Measurements from ENCODE around the gene RAX. TPM values are rescaled to one million over a fixed set of nuclear protein-coding genes. Genes with fewer than 3 reads are reported as not detected.

Gene RAX
- total RNA-seq, 1 experiment from 2014 or later: 18.3 TPM

GRCh38 chr18:59305295-59305694 is 32.0 kb upstream of the RAX start:
- Histone ChIP-seq H3K27me3 (replicated peaks; ENCODE audit: insufficient read depth, low read depth, low read length, poor library complexity) (no peaks in the 10 kb centered on the region), H3K9me3 (ENCODE audit: low read depth, low read length, poor library complexity, severe bottlenecking) (no peaks in the 10 kb centered on the region), H3K4me1 (ENCODE audit: insufficient read depth, low read length, poor library complexity, severe bottlenecking) (no peaks in the 10 kb centered on the region), H3K36me3 (ENCODE audit: insufficient read depth, low read length, poor library complexity, severe bottlenecking) (no peaks in the 10 kb centered on the region), H3K27ac (ENCODE audit: low read depth, low read length, poor library complexity, severe bottlenecking) (no peak overlapping the region), H3K4me3 (ENCODE audit: low read depth, low read length, poor library complexity, severe bottlenecking) (no peak overlapping the region)
- BruUV-seq (replicated peaks): no TSS peak
- no peak for TF ChIP-seq EZH2 (IDR thresholded peaks at IDR 0.05; ENCODE audit: borderline replicate concordance, low read depth, low read length, poor library complexity, severe bottlenecking)
- TF ChIP-seq, protein P1, sequence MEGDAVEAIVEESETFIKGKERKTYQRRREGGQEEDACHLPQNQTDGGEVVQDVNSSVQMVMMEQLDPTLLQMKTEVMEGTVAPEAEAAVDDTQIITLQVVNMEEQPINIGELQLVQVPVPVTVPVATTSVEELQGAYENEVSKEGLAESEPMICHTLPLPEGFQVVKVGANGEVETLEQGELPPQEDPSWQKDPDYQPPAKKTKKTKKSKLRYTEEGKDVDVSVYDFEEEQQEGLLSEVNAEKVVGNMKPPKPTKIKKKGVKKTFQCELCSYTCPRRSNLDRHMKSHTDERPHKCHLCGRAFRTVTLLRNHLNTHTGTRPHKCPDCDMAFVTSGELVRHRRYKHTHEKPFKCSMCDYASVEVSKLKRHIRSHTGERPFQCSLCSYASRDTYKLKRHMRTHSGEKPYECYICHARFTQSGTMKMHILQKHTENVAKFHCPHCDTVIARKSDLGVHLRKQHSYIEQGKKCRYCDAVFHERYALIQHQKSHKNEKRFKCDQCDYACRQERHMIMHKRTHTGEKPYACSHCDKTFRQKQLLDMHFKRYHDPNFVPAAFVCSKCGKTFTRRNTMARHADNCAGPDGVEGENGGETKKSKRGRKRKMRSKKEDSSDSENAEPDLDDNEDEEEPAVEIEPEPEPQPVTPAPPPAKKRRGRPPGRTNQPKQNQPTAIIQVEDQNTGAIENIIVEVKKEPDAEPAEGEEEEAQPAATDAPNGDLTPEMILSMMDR (conservative IDR thresholded peaks at IDR 0.05; ENCODE audit: low read depth, low read length): no peak
- ChIA-PET POLR2A (ENCODE audit: low non-redundant PET) (no interaction called here), CTCF (no interaction called here)
- no peak for DNase-seq (ENCODE audit: low spot score)
- intact Hi-C loops (cut with micrococcal nuclease; ENCODE audit: unreplicated experiment): no loop called here

DNA sequence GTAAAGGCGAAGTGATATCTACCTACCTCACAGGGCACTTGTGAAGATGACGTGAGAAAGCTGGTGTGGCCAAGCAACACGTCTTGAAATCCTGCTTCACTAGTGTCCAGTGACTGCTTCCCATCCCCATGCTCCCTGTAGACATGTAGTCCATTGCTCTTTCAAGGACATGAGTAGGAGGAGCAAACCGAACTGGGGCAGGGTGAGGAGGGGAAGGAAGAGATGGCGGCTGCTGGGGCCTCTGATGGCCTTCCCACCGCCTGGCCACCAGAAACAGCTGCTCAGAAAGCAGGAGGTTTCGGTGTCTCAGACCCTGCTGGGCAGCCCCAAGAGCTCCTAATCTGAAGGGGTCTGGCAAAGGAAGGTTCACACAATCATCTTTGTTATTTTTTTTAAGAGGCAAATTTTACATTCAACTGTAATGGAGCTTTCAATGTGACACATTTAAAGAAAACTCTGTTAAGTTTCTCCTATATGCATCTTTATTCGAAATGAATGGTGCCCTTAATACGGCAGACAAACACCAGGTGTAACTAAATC is 30.5 kb upstream of the RAX start:
- H3K9me3 ChIP-seq (ENCODE audit: low read depth, low read length, poor library complexity, severe bottlenecking): no peaks in the 10 kb centered on the region
- no TSS peak for BruUV-seq (replicated peaks)
- no peaks in the 10 kb centered on the region for H3K36me3 ChIP-seq (ENCODE audit: insufficient read depth, low read length, poor library complexity, severe bottlenecking)
- no peaks in the 10 kb centered on the region for H3K27me3 ChIP-seq (replicated peaks; ENCODE audit: insufficient read depth, low read depth, low read length, poor library complexity)
- no peaks in the 10 kb centered on the region for H3K4me1 ChIP-seq (ENCODE audit: insufficient read depth, low read length, poor library complexity, severe bottlenecking)
- no peak overlapping the region for H3K27ac ChIP-seq (ENCODE audit: low read depth, low read length, poor library complexity, severe bottlenecking)
- TF ChIP-seq, protein P1 (conservative IDR thresholded peaks at IDR 0.05; ENCODE audit: low read depth, low read length): no peak
- TF ChIP-seq EZH2 (IDR thresholded peaks at IDR 0.05; ENCODE audit: borderline replicate concordance, low read depth, low read length, poor library complexity, severe bottlenecking): no peak
- POLR2A ChIA-PET (ENCODE audit: low non-redundant PET): no interaction called here
- H3K4me3 ChIP-seq (ENCODE audit: low read depth, low read length, poor library complexity, severe bottlenecking): no peak overlapping the region
- DNase-seq (ENCODE audit: low spot score): no peak
- CTCF ChIA-PET: interaction anchor here (0.9 kb wide), 1 partner anchor 99 kb away, joined by 3 read pairs; no protein-coding TSS in a partner anchor
- intact Hi-C loops (cut with micrococcal nuclease; ENCODE audit: unreplicated experiment): no loop called here

- intact Hi-C loops (cut with micrococcal nuclease; ENCODE audit: unreplicated experiment): no loop called here
- no peak for DNase-seq (ENCODE audit: low spot score)
- Histone ChIP-seq H3K4me3 (ENCODE audit: low read depth, low read length, poor library complexity, severe bottlenecking) (no peak overlapping the region), H3K27ac (ENCODE audit: low read depth, low read length, poor library complexity, severe bottlenecking) (no peak overlapping the region), H3K27me3 (replicated peaks; ENCODE audit: insufficient read depth, low read depth, low read length, poor library complexity) (no peaks in the 10 kb centered on the region), H3K4me1 (ENCODE audit: insufficient read depth, low read length, poor library complexity, severe bottlenecking) (no peaks in the 10 kb centered on the region), H3K9me3 (ENCODE audit: low read depth, low read length, poor library complexity, severe bottlenecking) (no peaks in the 10 kb centered on the region), H3K36me3 (ENCODE audit: insufficient read depth, low read length, poor library complexity, severe bottlenecking) (no peaks in the 10 kb centered on the region)
- ChIA-PET POLR2A (ENCODE audit: low non-redundant PET) (no interaction called here), CTCF (no interaction called here)
- TF ChIP-seq EZH2 (IDR thresholded peaks at IDR 0.05; ENCODE audit: borderline replicate concordance, low read depth, low read length, poor library complexity, severe bottlenecking): no peak
- TF ChIP-seq, protein P1 (conservative IDR thresholded peaks at IDR 0.05; ENCODE audit: low read depth, low read length): no peak
- BruUV-seq (replicated peaks): no TSS peak
Observed at GRCh38 chr18:59303006-59303405, 29.8 kb upstream of the RAX start.

Measured in A673 (cell line).